ENCODE measurements around the gene MZT2B. TPM values are rescaled to one million over a fixed set of nuclear protein-coding genes. Genes with fewer than 3 reads are reported as not detected.
"Not testable (repeated sequence)": the region's sequence is repeated elsewhere in the genome, so short reads cannot be mapped to it uniquely, and the experiment has no call there.

Gene MZT2B
- total RNA-seq, 2 experiments from 2014 or later, result 366 to 371 TPM

GRCh38 chr2:130183512-130184373 is 1.7 kb downstream of the MZT2B start:
- peaks cover 9% of the 10 kb centered on the region for H3K4me1 Mint-ChIP-seq
- peak overlapping the region; percentile 86 for H3K4me3 Mint-ChIP-seq
- no peaks in the 10 kb centered on the region for H3K9me3 Mint-ChIP-seq
- no peaks in the 10 kb centered on the region for H3K27me3 Mint-ChIP-seq
- H3K36me3 Mint-ChIP-seq, result peaks cover 31% of the 10 kb centered on the region
- no peak for DNase-seq
- peak overlapping the region; percentile 87 for H3K27ac Mint-ChIP-seq

- Mint-ChIP-seq H3K27me3 (no peaks in the 10 kb centered on the region), H3K27ac (no peak overlapping the region), H3K4me3 (peak overlapping the region; percentile 10), H3K9me3 (no peaks in the 10 kb centered on the region), H3K36me3 (peaks cover 29% of the 10 kb centered on the region), H3K4me1 (peaks cover 6% of the 10 kb centered on the region)
- no peak for DNase-seq
These were observed 3.4 kb downstream of the MZT2B start for GRCh38 chr2:130185436-130185835.

GRCh38 chr2:130185896-130186295 is 3.8 kb downstream of the MZT2B start:
- Mint-ChIP-seq H3K36me3 (peaks cover 24% of the 10 kb centered on the region), H3K27ac (no peak overlapping the region), H3K4me3 (peak overlapping the region; percentile 10), H3K9me3 (no peaks in the 10 kb centered on the region), H3K4me1 (peaks cover 6% of the 10 kb centered on the region), H3K27me3 (no peaks in the 10 kb centered on the region)
- no peak for DNase-seq

- Mint-ChIP-seq H3K27ac (no peak overlapping the region), H3K4me1 (peaks cover 8% of the 10 kb centered on the region), H3K27me3 (no peaks in the 10 kb centered on the region), H3K36me3 (peaks cover 22% of the 10 kb centered on the region), H3K4me3 (no peak overlapping the region), H3K9me3 (no peaks in the 10 kb centered on the region)
- DNase-seq, result no peak
These were observed 4.3 kb downstream of the MZT2B start for GRCh38 chr2:130186391-130186790.

- Mint-ChIP-seq H3K4me3 (no peak overlapping the region), H3K27ac (no peak overlapping the region), H3K4me1 (peaks cover 8% of the 10 kb centered on the region), H3K36me3 (peaks cover 22% of the 10 kb centered on the region), H3K9me3 (no peaks in the 10 kb centered on the region), H3K27me3 (no peaks in the 10 kb centered on the region)
- DNase-seq, result no peak
These were observed 5.2 kb downstream of the MZT2B start for GRCh38 chr2:130187268-130187667.

GRCh38 chr2:130187859-130188792 is 6.1 kb downstream of the MZT2B start:
- Mint-ChIP-seq H3K36me3 (peaks cover 21% of the 10 kb centered on the region), H3K4me1 (peaks cover 11% of the 10 kb centered on the region)
- not testable (repeated sequence) for H3K9me3 Mint-ChIP-seq, DNase-seq, H3K4me3 Mint-ChIP-seq, H3K27me3 Mint-ChIP-seq, H3K27ac Mint-ChIP-seq

GRCh38 chr2:130188958-130189357 is 6.9 kb downstream of the MZT2B start:
- DNase-seq, H3K4me1 Mint-ChIP-seq, H3K9me3 Mint-ChIP-seq, H3K4me3 Mint-ChIP-seq, H3K27me3 Mint-ChIP-seq, H3K27ac Mint-ChIP-seq: not testable (repeated sequence)
- H3K36me3 Mint-ChIP-seq, result peaks cover 14% of the 10 kb centered on the region

- no peaks in the 10 kb centered on the region for H3K9me3 Mint-ChIP-seq
- no peaks in the 10 kb centered on the region for H3K27me3 Mint-ChIP-seq
- H3K4me1 Mint-ChIP-seq, result peaks cover 7% of the 10 kb centered on the region
- H3K27ac Mint-ChIP-seq, result no peak overlapping the region
- no peak for DNase-seq
- no peak overlapping the region for H3K4me3 Mint-ChIP-seq
- peaks cover 6% of the 10 kb centered on the region for H3K36me3 Mint-ChIP-seq
These were observed 8.2 kb downstream of the MZT2B start for GRCh38 chr2:130190237-130190636.

- H3K36me3 Mint-ChIP-seq, H3K27me3 Mint-ChIP-seq, H3K4me1 Mint-ChIP-seq, H3K9me3 Mint-ChIP-seq, H3K4me3 Mint-ChIP-seq, DNase-seq: not testable (repeated sequence)
- peak overlapping the region; percentile 51 for H3K27ac Mint-ChIP-seq
These were observed 9.3 kb downstream of the MZT2B start for GRCh38 chr2:130191319-130191718.

- not testable (repeated sequence) for H3K36me3 Mint-ChIP-seq, H3K9me3 Mint-ChIP-seq, H3K27ac Mint-ChIP-seq, H3K4me3 Mint-ChIP-seq, DNase-seq, H3K27me3 Mint-ChIP-seq, H3K4me1 Mint-ChIP-seq
These were observed 10.4 kb downstream of the MZT2B start for GRCh38 chr2:130192451-130192850.

GRCh38 chr2:130193824-130194223 is 11.8 kb downstream of the MZT2B start:
- H3K9me3 Mint-ChIP-seq, H3K36me3 Mint-ChIP-seq, H3K4me3 Mint-ChIP-seq, H3K27me3 Mint-ChIP-seq, H3K27ac Mint-ChIP-seq, DNase-seq, H3K4me1 Mint-ChIP-seq: not testable (repeated sequence)

- not testable (repeated sequence) for H3K36me3 Mint-ChIP-seq, H3K9me3 Mint-ChIP-seq, H3K4me3 Mint-ChIP-seq
These were observed 13.1 kb downstream of the MZT2B start for GRCh38 chr2:130195089-130195635.

GRCh38 chr2:130196052-130196451 is 14.0 kb downstream of the MZT2B start:
- not testable (repeated sequence) for H3K9me3 Mint-ChIP-seq, DNase-seq, H3K36me3 Mint-ChIP-seq, H3K27ac Mint-ChIP-seq, H3K4me1 Mint-ChIP-seq, H3K4me3 Mint-ChIP-seq, H3K27me3 Mint-ChIP-seq

More at GRCh38 chr2:130195089-130195635, 13.1 kb downstream of the MZT2B start:
- DNase-seq, H3K4me1 Mint-ChIP-seq, H3K27ac Mint-ChIP-seq, H3K27me3 Mint-ChIP-seq: not testable (repeated sequence)

- Mint-ChIP-seq H3K4me1 (no peaks in the 10 kb centered on the region), H3K27me3 (no peaks in the 10 kb centered on the region), H3K9me3 (no peaks in the 10 kb centered on the region), H3K36me3 (no peaks in the 10 kb centered on the region), H3K27ac (no peak within 1 kb of the TSS), H3K4me3 (no peak within 1 kb of the TSS)
- no peak for DNase-seq
These were observed 16.3 kb downstream of the MZT2B start, which contains the start of gene TUBA3E for GRCh38 chr2:130198343-130198742. Gene TUBA3E, minus strand, starts transcription at chr2:130198439. Its CDS starts 79 bp downstream, at chr2:130198360.

GRCh38 chr2:130202518-130202917 is 20.5 kb downstream of the MZT2B start:
- H3K27ac Mint-ChIP-seq, H3K9me3 Mint-ChIP-seq: not testable (repeated sequence)

More at GRCh38 chr2:130202518-130202917, 20.5 kb downstream of the MZT2B start:
- not testable (repeated sequence) for H3K36me3 Mint-ChIP-seq, H3K4me1 Mint-ChIP-seq, DNase-seq, H3K4me3 Mint-ChIP-seq, H3K27me3 Mint-ChIP-seq

All from activated naive CD8-positive, alpha-beta T cell treated with anti-CD3 and anti-CD28 coated beads for 36 hours (primary cell).